Prostate gland (tissue), 2 donors: ENCODE measurements around the gene KCNJ11.

Experiments
- CTCF ChIP-seq, 4 experiments: fragments of 200-600 bp in 2 of 4; fragments of 450-650 bp in 2 of 4; sonication (generic) in 2 of 4; IDR thresholded peaks; 1 replicate in 3 of 4; 2 replicates in 1 of 4; pipeline ENCODE4 v1.5.1; 2016 to 2019; ENCODE audit warnings: antibody characterized with exemption in 4 of 4, mild to moderate bottlenecking in 2 of 4, moderate library complexity in 2 of 4
- POLR2A ChIP-seq: fragments of 450-650 bp; IDR thresholded peaks from one replicate; pipeline ENCODE4 v1.6.1; 2016; ENCODE audit warnings: antibody characterized with exemption, mild to moderate bottlenecking
- POLR2AphosphoS5 ChIP-seq: sonication (generic); formaldehyde crosslinking; IDR thresholded peaks from one replicate; pipeline ENCODE4 v1.6.1; 2017; ENCODE audit warnings: antibody characterized with exemption

- TF ChIP-seq CTCF (IDR thresholded peaks at IDR 0.05) (peak in 1 of 4 experiments; percentile 13), POLR2A (no peak), POLR2AphosphoS5 (peak; percentile 11)
Observed at GRCh38 chr11:17352950-17353820, 35.3 kb downstream of the KCNJ11 start.
